DND-41 (cell line): ENCODE measurements around the gene TNN.

ENCODE experiments used
- EZH2 ChIP-seq: IDR thresholded peaks from 3 replicates; pipeline ENCODE4 v1.6.1; 2012; ENCODE audit warnings: borderline replicate concordance, low read depth, mild to moderate bottlenecking, moderate library complexity, low read length, inconsistent platforms; ENCODE audit not compliant: severe bottlenecking
- TF ChIP-seq, protein P1 (sequence below): IDR thresholded peaks from 2 replicates; pipeline ENCODE4 v1.5.1; 2012; ENCODE audit warnings: borderline replicate concordance, low read length, moderate library complexity, mild to moderate bottlenecking; ENCODE audit not compliant: poor library complexity, severe bottlenecking; ENCODE audit errors: extremely low read depth

DNA sequence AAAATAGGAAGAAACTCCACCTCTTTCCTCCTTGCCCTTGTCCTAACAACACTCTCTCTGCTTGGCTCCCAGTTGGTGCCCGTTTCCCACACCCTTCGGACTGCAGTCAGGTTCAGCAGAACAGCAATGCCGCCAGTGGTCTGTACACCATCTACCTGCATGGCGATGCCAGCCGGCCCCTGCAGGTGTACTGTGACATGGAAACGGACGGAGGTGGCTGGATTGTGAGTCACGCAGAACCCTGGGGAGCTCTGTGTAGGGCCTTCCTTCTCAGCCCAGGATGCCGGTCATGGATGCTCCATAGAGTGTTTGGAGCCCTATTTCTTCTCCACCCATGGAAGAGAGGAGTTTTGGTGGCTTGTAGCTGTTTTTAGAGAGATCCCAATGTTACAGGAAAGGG, 60.9 kb downstream of the TNN start:
- TF ChIP-seq, protein P1, sequence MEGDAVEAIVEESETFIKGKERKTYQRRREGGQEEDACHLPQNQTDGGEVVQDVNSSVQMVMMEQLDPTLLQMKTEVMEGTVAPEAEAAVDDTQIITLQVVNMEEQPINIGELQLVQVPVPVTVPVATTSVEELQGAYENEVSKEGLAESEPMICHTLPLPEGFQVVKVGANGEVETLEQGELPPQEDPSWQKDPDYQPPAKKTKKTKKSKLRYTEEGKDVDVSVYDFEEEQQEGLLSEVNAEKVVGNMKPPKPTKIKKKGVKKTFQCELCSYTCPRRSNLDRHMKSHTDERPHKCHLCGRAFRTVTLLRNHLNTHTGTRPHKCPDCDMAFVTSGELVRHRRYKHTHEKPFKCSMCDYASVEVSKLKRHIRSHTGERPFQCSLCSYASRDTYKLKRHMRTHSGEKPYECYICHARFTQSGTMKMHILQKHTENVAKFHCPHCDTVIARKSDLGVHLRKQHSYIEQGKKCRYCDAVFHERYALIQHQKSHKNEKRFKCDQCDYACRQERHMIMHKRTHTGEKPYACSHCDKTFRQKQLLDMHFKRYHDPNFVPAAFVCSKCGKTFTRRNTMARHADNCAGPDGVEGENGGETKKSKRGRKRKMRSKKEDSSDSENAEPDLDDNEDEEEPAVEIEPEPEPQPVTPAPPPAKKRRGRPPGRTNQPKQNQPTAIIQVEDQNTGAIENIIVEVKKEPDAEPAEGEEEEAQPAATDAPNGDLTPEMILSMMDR = no peak
- no peak for TF ChIP-seq EZH2
